Stimulated activated CD4-positive, alpha-beta T cell treated with anti-CD3 and anti-CD28 coated beads, Interleukin-4, amount 100 ng/mL, for 4 hours (primary cell): Measurements from ENCODE around the gene SPATA18.

Experiments
- DNase-seq, 2 experiments: peaks; one replicate each; pipeline ENCODE4 v3.0.0-alpha.2; 2020

SPATA18 gene, protein sequence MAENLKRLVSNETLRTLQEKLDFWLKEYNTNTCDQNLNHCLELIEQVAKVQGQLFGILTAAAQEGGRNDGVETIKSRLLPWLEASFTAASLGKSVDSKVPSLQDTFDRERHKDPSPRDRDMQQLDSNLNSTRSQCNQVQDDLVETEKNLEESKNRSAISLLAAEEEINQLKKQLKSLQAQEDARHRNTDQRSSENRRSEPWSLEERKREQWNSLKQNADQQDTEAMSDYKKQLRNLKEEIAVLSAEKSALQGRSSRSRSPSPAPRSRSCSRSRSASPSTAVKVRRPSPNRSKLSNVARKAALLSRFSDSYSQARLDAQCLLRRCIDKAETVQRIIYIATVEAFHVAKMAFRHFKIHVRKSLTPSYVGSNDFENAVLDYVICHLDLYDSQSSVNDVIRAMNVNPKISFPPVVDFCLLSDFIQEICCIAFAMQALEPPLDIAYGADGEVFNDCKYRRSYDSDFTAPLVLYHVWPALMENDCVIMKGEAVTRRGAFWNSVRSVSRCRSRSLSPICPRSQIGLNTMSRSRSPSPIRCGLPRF

DNA sequence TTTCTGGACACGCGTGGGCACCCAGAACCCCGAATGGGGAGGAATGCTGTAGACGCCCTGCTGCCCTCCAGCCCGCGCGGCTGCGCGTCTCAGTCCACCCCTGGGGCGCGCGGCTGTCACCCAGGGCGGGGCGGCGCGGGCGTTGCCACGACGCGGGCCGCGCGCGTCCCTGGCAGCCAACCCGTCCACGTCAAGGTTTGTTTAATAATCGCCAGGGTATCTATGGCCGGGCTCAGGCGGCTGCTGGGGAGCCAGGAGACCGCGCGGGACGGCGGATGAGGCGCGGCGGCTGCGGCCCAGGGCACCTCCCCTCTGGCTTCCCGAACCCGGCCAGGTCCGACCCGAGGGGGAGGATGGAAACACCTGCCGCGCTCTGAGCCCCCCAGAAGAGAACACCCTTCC is at the start of gene SPATA18:
SPATA18 (plus strand) TSS at position 92 of the 402 bp plus-strand sequence. CDS start 401 bp downstream, outside the sequence.
- DNase-seq: no peak

DNA sequence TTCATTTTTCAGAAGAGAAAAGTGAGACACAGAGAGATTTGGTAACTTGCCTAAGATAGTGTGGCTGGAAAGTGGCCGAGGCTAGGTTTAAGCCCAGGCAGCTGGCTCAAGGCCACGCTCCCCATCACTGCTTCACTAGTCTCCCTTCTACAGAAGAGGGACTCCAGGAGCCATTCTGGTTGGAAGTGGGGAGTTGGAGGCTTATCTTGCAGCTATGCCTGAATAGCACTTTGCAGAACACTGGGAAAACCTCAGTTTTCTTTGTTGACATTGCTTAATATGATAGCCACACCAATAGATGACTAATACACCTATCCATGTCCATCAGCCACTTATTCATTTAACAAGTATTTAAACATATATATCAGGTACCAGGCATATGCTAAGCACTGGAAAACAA is 49.5 kb upstream of the SPATA18 start:
- DNase-seq: no peak

DNA sequence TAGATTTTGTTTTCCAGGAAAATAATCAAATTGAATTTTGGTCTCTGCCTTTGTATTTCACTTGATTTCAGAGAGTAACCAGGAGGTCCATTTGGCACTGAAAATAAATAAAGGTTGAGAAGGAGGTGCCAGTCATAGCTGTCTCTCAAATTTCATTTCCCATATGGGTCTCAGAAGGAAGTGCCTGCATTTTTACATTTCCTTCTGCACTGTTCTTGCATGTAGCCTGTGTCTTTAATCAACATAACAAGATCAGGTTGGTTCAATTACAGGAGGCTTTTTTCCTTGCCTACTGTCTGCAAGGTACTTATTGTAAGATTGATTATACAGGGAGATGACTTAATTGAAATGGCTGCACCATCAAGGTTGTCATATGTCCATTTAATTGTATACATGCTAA is 46.7 kb upstream of the SPATA18 start:
- DNase-seq: no peak

DNA sequence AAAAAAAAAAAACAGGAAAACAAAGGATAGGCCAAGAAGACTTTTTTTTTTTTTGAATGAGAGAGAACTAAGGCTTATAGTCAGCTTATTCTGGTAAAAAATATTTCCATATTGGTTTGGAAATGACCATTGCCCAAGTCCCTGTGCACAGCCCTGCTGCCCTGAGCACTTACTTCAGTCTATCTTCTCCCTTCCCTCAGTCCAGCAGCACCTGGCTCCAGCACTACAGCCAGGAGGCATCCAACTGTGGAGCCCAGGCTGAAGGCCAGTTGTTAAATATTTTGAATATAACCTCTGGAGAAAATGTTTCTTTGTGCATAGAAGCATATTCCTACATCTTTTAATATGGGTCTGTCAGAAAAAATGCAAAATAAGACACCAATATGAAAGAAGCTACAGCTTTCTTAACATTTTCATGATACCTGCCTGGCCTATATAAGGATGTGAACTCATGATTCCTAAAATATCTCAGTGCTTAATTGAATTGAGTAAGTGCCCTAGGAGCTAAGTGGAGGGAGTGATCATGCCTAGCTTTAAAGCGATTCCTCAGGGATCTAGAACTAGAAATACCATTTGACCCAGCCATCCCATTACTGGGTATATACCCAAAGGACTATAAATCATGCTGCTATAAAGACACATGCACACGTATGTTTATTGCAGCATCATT is 45.4 kb upstream of the SPATA18 start:
- DNase-seq: no peak

DNA sequence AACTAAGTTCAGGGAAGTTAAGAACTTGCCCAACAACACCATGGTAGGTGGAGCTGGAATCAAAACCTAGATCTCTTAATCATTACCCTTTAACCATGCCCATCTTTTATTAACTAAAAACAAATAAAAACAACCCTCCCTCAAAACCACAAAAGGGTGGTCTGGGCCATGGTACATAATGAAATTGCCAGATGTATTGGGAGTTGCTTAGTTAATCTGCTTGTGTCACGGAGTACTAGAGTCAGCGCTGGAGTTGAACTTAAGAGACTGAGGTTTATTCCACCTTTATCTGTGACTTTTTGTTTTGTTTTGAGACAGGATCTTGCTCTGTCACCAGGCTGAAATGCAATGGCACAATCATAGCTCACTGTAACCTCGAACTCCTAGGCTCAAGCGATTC is 44.2 kb upstream of the SPATA18 start:
- DNase-seq: no peak

DNA sequence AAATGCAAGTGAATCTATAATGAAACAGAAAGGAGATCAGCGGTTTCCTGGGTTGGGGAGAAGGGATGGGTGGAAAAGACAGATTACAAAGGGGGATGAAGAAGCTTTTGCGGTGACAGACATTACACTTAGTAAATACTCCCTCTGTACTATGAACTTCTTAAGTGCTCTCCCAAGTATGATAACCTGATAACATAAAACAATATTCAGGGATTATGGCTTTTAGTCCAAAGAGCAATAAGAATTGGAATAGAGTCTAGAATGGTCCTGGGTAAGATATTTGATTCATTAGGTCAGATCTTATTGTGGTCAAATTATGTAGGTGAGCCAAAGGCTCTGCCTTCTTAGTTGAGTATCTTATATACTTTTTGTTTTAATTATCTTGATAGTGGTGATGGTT is 40.1 kb upstream of the SPATA18 start:
- no peak for DNase-seq

DNA sequence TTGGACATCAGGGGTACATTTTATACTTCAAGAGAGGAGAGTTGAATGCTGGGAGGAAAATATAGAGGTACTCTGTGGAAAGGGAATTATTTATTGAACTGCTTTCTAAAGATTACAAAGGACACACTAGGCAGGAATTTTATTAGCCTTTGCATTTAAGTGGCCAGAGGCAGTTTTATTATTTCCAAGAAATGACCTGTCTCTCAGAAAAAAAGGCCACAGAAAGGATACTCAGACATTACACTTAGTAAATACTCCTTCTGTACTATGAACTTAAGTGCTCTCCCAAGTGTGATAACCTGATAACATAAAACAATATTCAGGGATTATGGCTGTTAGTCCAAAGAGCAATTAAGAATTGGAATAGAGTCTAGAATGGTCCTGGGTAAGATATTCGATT is 38.5 kb upstream of the SPATA18 start:
- no peak for DNase-seq

DNA sequence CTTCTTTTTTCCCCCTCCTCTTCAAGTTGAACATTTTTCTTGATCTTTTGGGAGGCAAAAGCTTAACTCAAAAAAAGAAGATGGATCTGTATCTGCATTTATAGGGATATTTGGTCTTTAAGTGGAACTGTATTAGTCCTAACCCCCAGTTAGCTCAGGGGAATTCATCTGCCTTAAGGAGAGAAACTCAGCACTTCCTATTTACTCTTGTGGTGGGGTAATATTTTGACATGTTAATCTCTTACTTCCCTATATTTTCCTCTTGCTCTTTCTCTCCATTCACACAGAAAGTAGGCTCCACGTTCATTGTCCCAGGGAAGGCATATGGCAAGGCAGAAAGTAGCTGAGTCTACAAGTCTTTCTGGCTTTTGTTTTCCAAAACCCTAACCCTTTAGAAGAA is 36.2 kb upstream of the SPATA18 start:
- DNase-seq: no peak

DNA sequence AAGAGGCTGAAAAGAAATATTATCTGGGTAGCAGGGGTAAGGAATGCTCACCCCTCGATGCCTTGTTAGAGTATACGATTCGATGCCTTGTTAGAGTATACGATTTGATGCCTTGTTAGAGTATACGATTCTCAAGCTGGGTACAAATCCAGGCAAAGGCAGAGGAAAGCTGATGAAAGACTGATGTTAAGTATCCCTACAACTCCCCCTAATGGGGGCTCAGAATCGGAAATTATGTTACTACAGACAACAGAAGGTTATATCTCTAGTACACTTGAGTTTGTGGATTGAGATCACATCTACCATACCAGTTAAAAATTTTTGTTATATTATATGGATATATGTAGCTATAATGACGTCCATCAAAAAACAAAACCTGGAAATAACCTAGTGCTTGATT is 35.7 kb upstream of the SPATA18 start:
- DNase-seq: no peak

DNA sequence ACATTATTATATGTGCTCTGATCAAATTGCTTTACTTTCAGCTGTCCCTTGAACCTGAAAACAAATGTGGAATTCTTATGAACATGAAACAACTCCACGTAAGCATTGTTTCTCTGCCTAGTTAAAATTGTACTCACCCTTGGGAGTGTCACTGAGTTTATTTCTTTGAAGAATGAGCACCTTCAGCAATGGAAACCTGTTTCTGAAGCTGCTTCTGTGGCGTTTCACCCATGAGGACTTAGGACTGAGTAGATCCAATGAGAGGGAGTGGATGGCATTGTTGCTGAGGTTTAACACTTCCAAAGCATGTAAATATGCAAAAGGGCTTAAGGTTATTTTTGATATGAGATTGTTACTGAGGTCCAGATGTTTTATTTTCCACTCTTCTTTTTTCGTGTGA is 34.1 kb upstream of the SPATA18 start:
- DNase-seq: no peak

DNA sequence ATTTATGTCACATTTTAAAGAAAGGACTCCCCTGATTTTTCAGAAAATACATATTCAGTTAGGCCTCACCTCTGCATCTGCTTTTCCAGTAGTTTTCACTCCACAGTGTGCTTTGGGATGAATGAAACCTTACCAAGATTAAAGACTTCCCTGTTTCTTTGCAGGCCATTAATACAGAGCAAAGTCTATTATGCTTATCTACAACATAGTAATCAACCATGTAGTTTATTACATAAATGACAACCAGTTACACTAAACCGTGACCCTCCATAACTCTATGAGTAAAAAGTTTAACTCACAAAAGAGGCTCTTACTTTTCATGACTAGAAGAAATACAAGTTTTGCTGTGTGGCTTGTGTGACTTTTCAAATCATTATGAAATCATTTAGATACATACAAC is 33.3 kb upstream of the SPATA18 start:
- DNase-seq: no peak

DNA sequence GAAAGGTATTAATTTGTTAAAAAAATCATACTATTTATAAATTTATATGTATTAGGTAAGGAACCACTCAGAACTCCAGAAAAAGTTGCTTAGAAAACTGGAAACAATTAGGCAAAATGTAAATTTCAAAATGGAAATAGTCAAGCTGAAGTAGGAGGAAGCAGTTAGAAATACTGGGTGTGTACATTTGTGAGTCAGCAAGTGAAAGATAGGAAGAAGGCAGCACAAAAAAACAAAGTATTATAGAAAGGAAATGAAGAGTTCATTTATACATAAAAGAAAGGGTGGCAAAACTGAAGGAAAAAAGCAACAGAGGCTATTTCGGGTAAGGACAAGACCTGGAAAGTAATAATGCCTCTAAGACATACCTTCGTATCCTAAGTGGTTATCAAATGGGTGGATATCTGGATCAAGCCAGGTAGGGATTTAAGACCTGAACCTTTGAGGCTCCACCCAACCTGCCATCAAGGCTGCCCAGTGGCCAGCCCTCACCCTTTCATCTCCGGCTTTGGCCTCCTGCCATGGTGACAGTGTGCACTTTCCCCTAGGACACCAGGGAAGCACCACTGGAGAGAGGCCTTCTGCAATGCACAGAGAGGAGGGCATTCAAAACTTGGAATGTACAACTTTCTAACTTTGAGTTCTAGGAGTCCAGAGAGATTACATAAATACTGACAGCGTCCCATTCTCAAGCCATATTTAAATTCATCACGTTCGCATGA is 31.0 kb upstream of the SPATA18 start, which contains the start of gene LRRC66:
LRRC66 (minus strand) TSS at position 428 of the 722 bp plus-strand sequence. CDS start 2,750 bp downstream, outside the sequence.
- DNase-seq: no peak

DNA sequence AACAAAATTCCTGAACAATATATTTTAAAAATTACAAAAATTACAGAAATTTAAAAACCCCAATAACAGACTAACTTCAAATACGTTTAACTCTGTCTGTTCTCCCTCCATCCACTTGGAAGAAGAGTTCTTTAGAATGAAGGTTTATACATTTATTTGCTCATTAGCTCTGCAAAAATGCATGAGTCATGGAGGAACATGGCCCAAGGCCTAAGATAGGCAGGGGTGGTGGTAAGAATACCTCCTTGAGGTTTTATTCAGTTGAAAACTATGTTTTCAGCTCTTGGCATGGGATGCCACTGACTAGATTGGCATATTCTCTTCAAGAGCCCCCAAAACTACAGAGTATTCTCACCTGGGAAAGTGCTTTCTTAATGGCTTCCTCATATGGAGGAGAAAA is 22.1 kb upstream of the SPATA18 start:
- no peak for DNase-seq

DNA sequence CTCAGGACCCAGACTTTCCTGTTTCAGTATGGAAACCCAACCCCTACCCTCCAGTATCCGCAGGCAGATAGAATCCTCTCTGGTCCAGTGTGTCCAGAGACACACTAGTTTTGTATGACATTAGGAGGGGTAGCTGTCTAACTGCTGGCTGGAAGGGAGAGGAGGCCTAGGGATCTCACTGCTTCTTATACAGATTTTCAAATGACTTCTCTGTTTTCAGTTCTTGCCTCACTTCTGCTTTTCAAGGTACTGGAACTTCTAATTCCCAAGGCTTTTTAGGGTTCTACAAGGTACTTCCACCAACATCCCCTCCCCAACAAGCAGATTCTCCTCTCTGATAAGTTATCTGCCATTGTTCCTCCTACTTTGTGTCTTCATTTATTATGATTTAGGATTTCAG is 19.1 kb upstream of the SPATA18 start:
- DNase-seq: no peak

DNA sequence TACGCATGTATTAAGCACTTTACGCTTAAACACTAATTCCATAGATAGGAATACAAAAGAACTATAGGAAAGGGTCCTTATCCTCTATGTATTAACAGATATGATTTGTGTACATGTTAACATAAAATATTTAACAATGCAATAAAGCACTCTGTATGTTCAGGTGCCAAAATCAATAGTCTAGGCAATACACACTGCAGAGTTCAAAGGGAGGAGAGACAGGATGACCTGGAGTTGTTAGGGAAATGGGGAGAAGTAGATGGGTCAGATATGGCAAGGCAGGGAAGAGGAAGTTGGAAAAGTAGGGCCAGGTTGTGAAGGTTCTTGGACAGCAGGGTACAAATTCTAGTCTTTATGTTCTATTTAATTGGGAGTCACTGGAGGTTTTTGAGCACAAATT is 15.9 kb upstream of the SPATA18 start:
- DNase-seq: no peak

DNA sequence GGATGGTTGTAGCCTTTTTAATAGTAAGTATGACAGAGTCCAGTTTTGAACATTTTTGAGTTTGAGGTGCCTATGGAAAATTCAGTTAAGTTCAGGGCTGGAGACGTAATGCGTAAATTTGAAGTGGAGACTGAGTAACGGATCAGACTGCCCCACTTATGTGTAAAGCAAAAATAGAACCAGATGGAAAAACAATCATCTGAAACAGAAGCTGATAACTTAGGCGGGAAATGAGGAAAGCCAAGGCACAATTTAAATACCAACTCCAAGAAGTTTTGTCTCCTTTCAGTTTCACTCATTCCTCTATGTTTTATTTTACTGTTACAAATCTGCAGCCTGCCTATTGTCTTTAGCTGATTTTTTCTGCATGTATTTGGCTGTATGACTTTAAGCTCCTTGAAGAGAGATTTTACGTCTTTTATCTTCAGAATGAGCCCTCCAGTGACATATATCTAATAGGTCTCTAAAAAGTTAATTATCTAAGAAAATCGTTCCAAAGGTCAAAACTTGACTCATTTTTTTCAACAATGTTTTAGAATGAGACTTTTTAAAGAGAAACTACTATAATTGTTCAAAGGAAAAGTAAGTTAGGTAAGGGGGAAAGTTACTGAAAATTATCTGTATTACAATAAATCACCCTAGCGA is 14.1 kb upstream of the SPATA18 start:
- no peak for DNase-seq

DNA sequence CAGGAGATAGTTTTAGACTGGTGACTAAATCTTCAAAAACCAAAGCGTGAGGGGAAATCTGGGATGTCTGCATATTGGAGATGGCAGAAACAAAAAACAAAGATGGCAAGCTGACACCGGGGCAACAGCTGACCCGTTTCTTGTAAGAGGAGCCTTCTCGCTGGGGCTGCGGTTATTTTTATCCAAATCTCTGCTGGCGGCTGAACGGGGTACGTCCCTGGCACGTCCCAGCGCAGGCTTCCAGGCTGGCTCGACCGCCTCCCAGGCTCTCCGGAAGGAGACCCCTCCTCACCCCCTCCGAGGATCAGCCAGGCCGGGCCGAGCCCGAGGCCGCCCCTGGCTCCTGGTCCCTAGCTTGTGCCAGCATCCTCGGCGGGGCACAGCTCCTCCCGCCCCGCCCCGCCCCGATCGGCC is 13.4 kb upstream of the SPATA18 start:
- DNase-seq: no peak

DNA sequence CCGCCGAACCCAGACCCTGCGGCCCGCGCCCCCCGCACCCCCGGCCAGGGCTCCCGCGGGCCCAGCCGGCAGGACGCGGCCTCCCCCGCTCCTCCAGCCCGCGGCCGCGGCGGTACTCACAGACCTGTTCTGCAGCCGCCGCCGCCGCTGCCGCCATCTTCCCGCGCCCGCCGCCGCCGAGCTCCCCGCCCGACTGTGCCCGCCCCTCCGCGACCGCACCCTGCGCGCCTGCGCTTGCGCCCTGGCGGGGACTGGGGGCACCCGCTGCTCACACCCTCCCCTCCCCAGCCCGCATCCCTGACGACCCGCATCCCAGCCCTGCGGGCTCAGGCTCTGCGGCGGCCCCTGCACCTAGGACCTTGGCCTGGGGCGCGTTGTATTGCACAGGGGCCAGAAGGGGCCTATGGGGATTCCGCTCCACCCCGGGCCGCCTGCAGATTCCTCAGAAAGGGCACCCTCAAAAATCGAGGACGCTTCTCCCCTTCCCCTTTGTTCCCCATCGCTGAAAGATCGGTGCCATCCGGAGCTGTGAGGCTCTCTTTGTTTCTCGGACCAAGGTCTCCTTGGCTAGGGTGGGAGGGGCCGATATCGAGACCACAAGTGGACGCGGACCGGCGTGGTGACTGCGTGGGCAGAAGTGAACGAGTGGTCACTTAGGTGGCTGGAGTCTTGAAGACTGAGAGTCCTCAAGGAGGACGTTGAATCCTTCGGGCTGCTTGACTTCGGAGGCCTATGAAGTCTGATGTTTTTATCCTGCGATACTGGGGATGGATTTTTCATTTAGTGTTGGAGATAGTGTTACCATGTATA is 12.8 kb upstream of the SPATA18 start, which contains the start of gene SGCB:
SGCB (minus strand) TSS at position 197 of the 810 bp plus-strand sequence; CDS start at position 157, 40 bp downstream.
- peak; percentile 66 to 72 for DNase-seq

DNA sequence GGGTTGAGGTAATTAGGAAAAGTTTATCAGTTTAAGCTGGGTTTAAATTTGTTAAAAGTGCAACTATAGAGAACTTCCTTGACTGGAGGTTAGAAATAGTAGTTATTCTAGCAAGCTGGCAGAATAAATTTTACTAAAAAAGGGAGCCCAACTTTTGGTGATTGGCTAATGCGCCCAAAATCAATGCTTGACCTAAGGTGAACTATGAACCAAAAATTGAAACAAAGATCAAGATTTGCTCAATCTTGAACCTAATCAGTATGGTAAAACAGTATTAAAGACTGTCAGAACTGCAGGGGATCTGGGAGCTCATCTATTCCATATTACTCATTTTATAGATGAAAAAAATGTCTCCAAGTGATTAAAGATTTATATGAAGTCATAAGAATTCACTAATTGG is 6.1 kb upstream of the SPATA18 start:
- DNase-seq: no peak

DNA sequence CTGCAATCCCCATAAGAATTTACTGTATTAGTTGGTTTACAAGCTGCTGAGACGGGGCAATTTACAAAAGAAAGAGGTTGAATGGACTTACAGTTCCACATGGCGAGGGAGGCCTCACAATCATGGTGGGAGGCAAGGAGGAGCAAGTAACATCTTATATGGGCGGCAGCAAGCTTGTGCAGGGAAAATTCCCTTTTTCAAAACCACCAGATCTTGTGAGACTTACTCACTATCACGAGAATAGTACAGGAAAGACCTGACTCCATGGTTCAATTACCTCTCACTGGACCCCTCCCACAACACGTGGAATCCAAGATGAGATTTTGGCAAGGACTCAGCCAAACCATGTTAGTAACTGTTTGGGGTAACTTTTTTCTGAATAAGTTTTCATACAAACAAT is 1.8 kb upstream of the SPATA18 start:
- no peak for DNase-seq

DNA sequence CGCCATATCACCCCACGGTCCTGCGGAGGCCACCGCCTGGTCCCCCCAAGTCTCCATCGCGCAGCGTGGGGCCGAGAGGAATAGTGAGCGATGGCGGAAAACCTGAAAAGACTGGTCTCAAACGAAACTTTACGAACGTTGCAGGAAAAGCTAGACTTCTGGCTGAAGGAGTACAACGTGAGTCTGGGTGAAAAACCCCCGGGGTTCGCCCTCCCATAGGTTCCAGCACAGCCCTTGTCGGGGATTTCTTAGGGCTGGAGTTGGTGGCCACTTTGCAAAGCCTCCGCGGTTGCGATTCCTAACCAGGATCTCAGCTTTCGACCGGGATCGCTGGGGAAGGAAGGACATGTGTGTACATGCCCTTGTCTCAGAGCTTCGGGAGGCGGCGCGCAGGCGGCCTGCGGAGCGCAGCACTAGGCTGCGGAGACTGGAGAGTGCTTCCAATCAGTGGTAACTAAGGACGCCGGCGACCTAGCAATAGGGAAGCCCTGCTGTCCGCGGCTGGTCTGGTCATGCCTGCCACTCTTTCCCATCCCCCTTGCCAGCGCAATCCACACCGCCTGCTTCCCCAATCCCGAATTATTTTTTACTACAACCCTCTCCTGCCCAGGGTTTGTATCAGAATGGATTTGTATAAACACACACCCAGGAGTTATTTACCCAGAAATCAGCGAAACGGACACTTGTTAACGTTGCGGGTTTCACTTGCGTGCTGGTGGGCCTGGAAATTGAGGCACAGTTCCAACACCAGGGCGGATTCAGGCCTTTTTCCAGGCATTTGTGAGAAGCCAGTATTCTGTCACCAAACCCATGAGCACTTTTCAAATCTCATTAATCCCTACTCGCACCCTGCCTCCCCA is 741 bp downstream of the SPATA18 start:
- DNase-seq: no peak
